GM21526 (cell line): ENCODE results near the gene SURF1.

Source experiments
- ATAC-seq: cut with Tn5 transposase; IDR thresholded peaks from one replicate; pipeline ENCODE4 v1.9.1; 2021; ENCODE audit warnings: moderate library complexity; ENCODE audit not compliant: unreplicated experiment, low FRiP score

SURF1 gene

GRCh38 chr9:133367221-133367620 is 10.9 kb upstream of the SURF1 start:
- no peak for ATAC-seq

GRCh38 chr9:133366435-133366834 is 10.1 kb upstream of the SURF1 start:
- ATAC-seq, result no peak

GRCh38 chr9:133362359-133363044 is 6.2 kb upstream of the SURF1 start:
- ATAC-seq, result no peak

DNA sequence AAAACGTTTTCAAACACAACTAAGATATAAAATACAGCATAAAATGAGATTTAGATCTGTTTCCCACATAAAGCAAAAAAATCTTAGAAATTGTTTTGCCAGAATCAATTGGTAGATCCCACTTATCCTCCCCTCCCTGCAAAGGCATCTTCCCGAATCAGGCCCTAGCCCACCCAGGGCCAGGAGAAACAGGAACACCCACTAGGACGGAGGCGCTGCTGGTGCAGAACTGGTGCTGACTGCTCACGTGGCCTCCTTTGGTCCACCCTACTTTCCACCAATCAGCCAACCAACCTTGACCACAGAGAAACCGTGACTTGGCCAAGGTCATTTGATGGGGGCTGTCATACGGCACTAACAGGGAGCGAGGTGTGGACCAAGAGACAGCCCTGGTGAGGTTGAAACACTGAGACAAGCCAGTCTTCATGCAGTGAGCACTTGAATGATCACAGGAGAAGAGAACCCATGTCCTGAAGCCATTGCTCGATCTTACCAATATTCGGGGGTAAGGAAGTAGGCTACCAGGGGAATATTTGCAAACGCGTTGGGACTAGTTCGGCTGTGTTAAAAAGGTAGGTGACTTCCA is 5.3 kb upstream of the SURF1 start:
- no peak for ATAC-seq

GRCh38 chr9:133360400-133361393 is 4.4 kb upstream of the SURF1 start:
- no peak for ATAC-seq

- no peak for ATAC-seq
These were observed 3.3 kb upstream of the SURF1 start for GRCh38 chr9:133359399-133360175.

GRCh38 chr9:133357656-133358055 is 1.4 kb upstream of the SURF1 start:
- no peak for ATAC-seq

DNA sequence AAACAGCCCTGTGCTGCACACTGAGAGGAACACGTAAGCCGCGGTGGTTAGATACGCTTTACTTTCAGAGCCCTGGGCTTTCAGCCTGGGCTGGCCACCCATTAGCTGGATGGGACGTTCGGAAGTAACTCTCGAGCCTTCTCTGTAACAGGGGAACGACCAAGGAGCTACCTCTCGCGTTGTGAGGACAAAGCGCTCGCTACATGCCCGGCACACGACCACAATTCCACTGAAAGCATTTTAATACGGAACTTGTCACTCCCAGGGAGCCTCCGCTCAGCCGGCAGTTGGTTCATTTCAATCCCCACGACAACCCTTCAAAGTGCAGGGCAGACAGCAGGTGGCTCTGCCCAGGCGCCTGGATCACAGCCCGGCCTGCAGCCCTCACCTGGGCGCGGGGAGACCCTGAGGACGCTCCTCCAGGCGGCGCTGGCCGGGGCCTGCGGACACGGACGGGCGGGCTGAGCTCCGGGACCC is 368 bp downstream of the SURF1 start:
- peak; percentile 23 for ATAC-seq

- ATAC-seq, result no peak
These were observed 1.5 kb downstream of the SURF1 start for GRCh38 chr9:133354766-133355165.

- no peak for ATAC-seq
These were observed 2.7 kb downstream of the SURF1 start for GRCh38 chr9:133353548-133353947.

GRCh38 chr9:133352635-133353340 is 3.5 kb downstream of the SURF1 start:
- ATAC-seq, result no peak

DNA sequence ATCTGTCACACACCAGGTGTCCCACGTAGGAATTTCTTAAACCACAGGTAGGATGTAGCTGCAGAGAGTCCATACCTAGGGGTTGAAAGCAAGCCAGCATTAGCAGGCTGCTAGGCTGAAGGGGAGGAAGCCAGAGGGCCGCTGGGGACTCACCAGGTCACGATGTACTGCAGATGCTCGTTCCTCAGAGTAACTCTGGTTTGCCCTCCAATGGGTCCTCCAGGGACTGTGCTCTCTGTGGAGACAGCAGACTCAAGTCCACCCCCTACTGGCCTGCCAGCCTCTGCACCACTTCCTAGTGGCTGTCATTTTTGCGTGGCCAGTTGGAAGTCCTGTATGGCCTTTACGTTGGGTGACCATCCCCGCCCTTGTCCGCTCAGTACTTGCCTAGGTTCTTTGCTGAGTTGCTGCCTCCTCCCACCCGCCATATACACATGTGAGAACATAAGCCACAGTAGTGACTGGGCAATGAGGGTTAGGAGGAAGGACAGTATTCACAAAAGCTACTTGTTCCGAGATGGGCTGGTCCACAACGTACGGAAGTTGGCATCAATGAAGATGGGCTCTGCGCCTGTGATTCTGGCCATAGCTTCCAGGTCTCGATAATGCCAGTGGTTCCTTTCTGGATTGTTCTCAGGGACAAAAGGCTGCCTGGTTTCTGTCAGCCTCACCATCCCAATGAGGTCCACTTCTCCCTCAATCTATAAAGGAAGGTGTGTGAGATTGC is 4.2 kb downstream of the SURF1 start:
- no peak for ATAC-seq

- no peak for ATAC-seq
These were observed 4.8 kb downstream of the SURF1 start for GRCh38 chr9:133351526-133351907.

DNA sequence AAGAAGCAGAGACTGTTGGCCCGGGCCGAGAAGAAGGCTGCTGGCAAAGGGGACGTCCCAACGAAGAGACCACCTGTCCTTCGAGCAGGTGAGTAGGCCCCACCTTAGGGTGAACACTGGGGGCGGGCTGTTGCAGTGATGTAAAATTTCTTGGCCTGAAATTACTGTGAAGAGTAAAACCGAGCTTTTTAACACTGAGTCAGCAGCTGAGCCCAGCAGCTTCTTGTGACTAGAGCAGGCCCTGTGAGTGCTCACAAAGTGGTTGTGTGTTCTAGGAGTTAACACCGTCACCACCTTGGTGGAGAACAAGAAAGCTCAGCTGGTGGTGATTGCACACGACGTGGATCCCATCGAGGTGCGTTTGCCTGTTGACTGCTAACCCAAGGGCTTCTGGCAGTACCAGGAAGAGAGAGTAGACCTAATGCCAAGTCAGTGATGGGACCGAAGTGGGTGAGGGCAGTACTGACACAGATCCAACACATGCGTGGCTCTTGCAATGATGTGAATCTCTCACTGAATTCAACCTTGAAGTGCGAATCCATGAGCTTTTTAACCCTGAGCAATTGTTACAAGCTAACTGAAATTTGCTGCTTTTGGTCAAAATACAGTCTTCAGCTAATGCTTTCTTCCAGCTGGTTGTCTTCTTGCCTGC is 6.2 kb downstream of the SURF1 start:
- ATAC-seq, result no peak

DNA sequence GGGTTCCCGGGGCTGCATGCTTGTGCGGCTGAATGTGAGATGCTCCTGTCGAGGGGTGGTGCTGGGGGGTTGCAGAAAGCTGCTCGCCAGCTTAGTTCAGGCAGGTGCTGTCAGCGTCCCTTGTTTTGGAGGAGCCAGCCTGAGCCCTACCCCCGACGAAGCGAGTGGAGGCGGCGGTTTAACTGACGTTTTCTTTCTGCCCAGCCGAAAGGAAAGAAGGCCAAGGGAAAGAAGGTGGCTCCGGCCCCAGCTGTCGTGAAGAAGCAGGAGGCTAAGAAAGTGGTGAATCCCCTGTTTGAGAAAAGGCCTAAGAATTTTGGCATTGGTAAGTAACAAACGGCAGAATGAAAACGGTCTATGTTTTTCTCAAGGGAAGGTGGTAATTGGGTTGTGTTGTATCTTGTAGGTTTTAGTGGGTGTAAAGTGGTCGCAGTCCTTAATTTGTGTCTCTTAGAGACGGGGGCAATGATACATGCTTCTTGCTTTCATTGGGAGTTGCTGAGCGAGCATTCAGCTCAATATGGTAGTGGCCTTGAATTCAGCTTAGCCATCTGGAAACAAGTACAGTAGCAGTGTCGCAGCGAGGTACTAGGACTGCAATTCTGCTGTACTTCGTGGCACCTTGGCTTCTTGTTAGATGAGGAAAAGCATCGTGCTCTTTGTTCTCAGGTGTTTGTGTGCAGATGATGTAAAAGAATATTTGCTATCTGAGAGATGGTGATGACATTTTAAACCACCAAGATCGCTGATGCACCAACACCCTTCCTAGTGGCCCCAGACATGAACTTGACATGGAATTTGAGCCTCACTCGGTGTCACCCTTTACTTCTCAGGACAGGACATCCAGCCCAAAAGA is 7.3 kb downstream of the SURF1 start:
- no peak for ATAC-seq

DNA sequence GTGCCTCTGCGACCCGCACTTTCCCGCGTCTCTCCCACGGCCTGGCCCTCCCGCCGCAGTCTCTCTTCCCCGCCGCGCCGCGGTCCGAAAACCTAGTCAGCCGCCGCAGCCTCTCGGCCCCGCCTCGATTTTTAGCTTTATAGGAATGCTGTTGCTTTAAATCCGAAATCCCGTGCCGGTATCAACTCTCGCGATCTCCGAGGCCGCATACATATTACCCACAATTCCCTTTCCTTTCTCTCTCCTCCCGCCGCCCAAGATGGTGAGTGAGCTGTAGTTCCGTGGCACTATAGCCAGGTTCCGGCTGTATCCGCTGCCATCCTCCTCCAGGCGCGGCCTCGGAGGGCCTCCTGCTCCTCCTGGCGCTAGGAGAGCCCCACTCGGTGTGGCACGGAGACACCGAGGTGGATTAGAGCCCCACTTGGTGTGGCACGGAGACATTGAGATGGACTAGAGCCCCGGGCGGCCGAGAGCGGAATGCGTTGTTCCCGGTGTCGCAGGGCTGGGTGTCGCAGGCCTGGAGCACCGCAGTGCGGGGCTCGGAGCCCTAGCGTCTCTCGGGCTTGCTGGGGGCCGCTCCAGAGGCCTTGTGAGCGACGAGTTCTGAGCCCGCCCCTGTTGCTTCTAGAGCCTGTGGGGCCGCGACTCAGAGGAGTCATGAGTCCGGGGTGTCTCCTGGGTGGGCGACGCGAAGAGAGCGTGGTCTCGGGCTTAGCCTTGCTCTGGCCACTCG is 8.1 kb downstream of the SURF1 start, which contains the start of the genes MED22 and RPL7A:
Gene MED22, minus strand, starts transcription at position 147 of the 733 bp plus-strand sequence. CDS start 1,469 bp downstream, outside the sequence.
Gene RPL7A, plus strand, starts transcription at position 234 of the 733 bp plus-strand sequence. Its CDS starts 26 bp downstream, at position 260.
- peak; percentile 59 for ATAC-seq

- ATAC-seq, result peak; percentile 35
These were observed 8.7 kb downstream of the SURF1 start for GRCh38 chr9:133347515-133347984.
